Measurements from ENCODE around the gene NPRL2. TPM values are rescaled to one million over a fixed set of nuclear protein-coding genes. Genes with fewer than 3 reads are reported as not detected.
A peak's percentile ranks its signal among the peaks of the same experiment; 100 is the strongest.

The NPRL2 gene
- total and polyA plus RNA-seq, 2 of the 8 experiments (the other 6 are each of a cell fraction or from before 2014, with no cell fraction given), result 28.4 to 51.4 TPM

GRCh38 chr3:50318615-50319014, 32.0 kb downstream of the NPRL2 start:
- Histone ChIP-seq H3K9me3 (ENCODE audit: insufficient read depth in 2 of 2, low read depth in 1 of 2, low read length in 1 of 2) (no peaks in the 10 kb centered on the region), H3K79me2 (ENCODE audit: control insufficient read depth in 1 of 2, insufficient read depth in 2 of 2, low read length in 2 of 2) (peaks cover 0 to 25% of the 10 kb centered on the region in 2 experiments; a peak in 3 of 4 replicates), H3K4me2 (ENCODE audit: insufficient read depth in 1 of 2, low read depth in 2 of 2, low read length in 2 of 2) (no peak overlapping the region), H2BK20ac (ENCODE audit: low read length) (no peak overlapping the region), H3K56ac (replicated peaks; ENCODE audit: insufficient read length, low read depth, low read length) (no peak overlapping the region), H3K23ac (ENCODE audit: insufficient read length) (no peak overlapping the region), H2BK120ac (replicated peaks; ENCODE audit: low read depth, low read length) (no peak overlapping the region), H4K91ac (replicated peaks; ENCODE audit: insufficient read length, low read length) (no peak overlapping the region), H2AFZ (ENCODE audit: low read length) (no peak overlapping the region), H4K8ac (ENCODE audit: extremely low read depth, insufficient read depth, low read length) (0 out of 2 replicates have a peak overlapping the region, but pooled peaks have one; percentile 7), H3K14ac (ENCODE audit: insufficient read length) (no peak overlapping the region), H3K4ac (replicated peaks; ENCODE audit: insufficient read length, low read depth, low read length) (no peak overlapping the region), H3K4me3 (ENCODE audit: extremely low read depth in 1 of 4, insufficient read depth in 2 of 4, low read depth in 3 of 4, low read length in 4 of 4) (no peak overlapping the region), H2BK12ac (ENCODE audit: low read depth, low read length) (no peak overlapping the region), H3K79me1 (ENCODE audit: low read depth, low read length) (peaks cover 20% of the 10 kb centered on the region), H2BK5ac (ENCODE audit: low read depth, low read length) (no peak overlapping the region), H3K18ac (ENCODE audit: extremely low read depth, low read length) (no peak overlapping the region), H3K36me3 (ENCODE audit: control insufficient read depth in 2 of 4, insufficient read depth in 4 of 4, low read length in 3 of 4) (peaks cover 16 to 34% (median 28%) of the 10 kb centered on the region in 4 experiments), H3K27ac (ENCODE audit: low read depth, low read length) (0 out of 2 replicates have a peak overlapping the region, but pooled peaks have one; percentile 32), H3K9ac (replicated peaks in 1 of 4; ENCODE audit: extremely low read depth in 1 of 4, low read depth in 3 of 4, low read length in 3 of 4) (no peak overlapping the region), H2AK5ac (ENCODE audit: low read depth, low read length) (no peak overlapping the region), H2BK15ac (ENCODE audit: low read length) (no peak overlapping the region), H3K23me2 (ENCODE audit: low read depth, low read length) (peaks cover 17% of the 10 kb centered on the region), H4K20me1 (replicated peaks in 1 of 2; ENCODE audit: control insufficient read depth in 1 of 2, insufficient read depth in 2 of 2, low read length in 2 of 2) (peaks cover 19 to 35% of the 10 kb centered on the region in 2 experiments), H4K5ac (ENCODE audit: insufficient read length, low read depth, low read length) (no peak overlapping the region), H3K27me3 (replicated peaks in 1 of 4; ENCODE audit: control insufficient read depth in 3 of 4, extremely low read depth in 1 of 4, insufficient read depth in 3 of 4, low read length in 3 of 4) (no peaks in the 10 kb centered on the region), H3K4me1 (replicated peaks in 1 of 4; ENCODE audit: control insufficient read depth in 3 of 4, insufficient read depth in 4 of 4, low read length in 3 of 4) (peaks cover 0 to 27% (median 18%) of the 10 kb centered on the region in 4 experiments; a peak in 6 of 7 replicates)
- ChIA-PET CTCF (ENCODE audit: partially characterized antibody) (interaction anchor here (0.6 to 3.9 kb wide), 10 partner anchors 10 to 197 kb away, joined by 3 to 17 read pairs (median 4); partner anchors contain the start of genes HYAL1 and TUSC2), POLR2A (ENCODE audit: partially characterized antibody) (interaction anchor here (0.8 to 12.6 kb wide), 7 partner anchors 11 to 67 kb away, joined by 3 to 149 read pairs (median 5); partner anchors contain the start of genes HYAL1, HYAL3, NAA80 and TUSC2)
- DNase-seq (ENCODE audit: low read depth in 1 of 2, low spot score in 2 of 2), result no peak
- WGBS, 2 experiments (ENCODE audit: extremely low coverage in 1 of 2, insufficient coverage in 1 of 2, insufficient read length in 1 of 2, insufficient replicate concordance in 2 of 2, low coverage in 1 of 2, low lambda C conversion rate in 2 of 2, missing lambda C conversion rate in 1 of 2), result 92% methylated on average over 10 of the region's 10 CpGs; no CpG with 5 or more reads in 1 of the 2 experiments
- TF ChIP-seq SRF (IDR thresholded peaks at IDR 0.05; ENCODE audit: low read depth, low read length) (no peak), EP300 (IDR thresholded peaks at IDR 0.05; ENCODE audit: borderline replicate concordance in 1 of 2, low read depth in 2 of 2, low read length in 2 of 2) (no peak), MAFK (IDR thresholded peaks at IDR 0.05; ENCODE audit: low read depth, low read length) (no peak), TEAD4 (IDR thresholded peaks at IDR 0.05; ENCODE audit: low read depth, low read length) (no peak), TCF12 (IDR thresholded peaks at IDR 0.05; ENCODE audit: low read depth, low read length) (no peak), CHD1 (IDR thresholded peaks at IDR 0.05; ENCODE audit: low read depth, low read length) (no peak), ZNF274 (IDR thresholded peaks at IDR 0.05; ENCODE audit: borderline replicate concordance, extremely low read depth, low read length) (no peak), BCL11A (IDR thresholded peaks at IDR 0.05; ENCODE audit: low read depth in 2 of 2, low read length in 2 of 2) (no peak), KDM5A (IDR thresholded peaks at IDR 0.05; ENCODE audit: low read length) (no peak), PHF8 (conservative IDR thresholded peaks at IDR 0.05; ENCODE audit: low read depth, low read length) (no peak)
- FAIRE-seq, result no peak

Measured in H1 (cell line).